ENCODE results near the gene NTSR1.

Gene NTSR1

DNA sequence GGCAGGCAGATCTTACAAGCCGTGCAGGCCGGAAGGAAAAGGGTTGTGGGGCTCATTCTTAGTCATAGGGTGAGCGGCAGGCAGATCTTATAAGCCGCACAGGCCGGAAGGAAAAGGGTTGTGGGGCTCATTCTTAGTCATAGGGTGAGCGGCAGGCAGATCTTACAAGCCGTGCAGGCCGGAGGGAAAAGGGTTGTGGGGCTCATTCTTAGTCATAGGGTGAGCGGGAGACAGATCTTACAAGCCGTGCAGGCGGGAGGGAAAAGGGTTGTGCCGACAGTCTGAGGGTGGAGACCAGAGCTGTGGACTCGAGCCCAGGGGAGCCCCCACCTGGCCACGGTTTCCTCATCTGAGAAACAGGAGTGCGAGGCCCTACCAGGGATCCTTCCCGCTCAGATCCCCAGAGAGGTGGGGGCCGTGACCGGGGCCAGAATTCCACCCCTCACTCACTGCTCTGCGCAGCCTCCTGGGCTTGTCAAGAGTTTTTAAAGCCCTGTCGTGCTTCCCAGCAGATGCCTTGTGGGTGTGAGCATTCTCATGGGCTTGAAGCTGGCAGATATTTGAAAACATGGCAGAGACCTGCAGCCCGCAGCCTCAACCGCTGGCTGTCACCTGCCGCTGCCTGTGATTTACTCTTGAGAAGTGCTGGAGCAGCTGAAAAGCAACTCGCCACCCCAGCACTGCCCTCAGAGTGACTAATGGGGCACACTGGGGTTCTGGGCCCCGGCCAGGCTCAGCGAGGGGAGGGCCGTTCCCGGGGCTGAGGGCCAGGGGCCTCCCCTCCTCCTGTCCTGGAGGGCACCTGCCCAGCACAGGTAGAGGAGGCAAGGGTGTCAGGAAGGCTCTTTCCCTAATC, 31.9 kb downstream of the NTSR1 start:
- DNase-seq (ENCODE audit: low read depth), result peak; percentile 64

DNA sequence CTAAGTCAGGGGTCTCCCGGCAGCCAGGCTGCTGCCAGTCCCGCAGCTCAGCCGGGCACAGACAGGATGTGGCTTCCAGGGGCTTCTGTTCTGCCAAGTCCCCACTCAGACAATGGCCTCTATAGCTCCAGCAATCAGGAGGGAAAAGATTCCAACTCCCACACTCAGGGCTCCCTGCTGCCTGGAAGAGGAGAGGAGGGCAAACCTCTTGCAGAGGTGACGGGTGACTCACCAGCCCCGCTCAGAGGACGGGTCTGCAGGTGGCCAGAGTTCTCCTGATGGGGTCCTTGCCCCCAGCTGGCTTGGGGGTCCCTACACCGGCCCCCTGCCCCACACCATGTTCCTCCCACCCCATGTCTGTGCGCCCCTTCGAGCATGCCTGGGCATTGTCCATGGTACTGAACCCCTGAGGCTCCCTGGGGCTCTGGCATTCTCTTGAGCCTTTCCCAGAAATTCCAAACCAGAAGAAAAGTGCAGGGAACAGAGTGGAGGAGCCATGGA, 32.6 kb downstream of the NTSR1 start:
- DNase-seq (ENCODE audit: low read depth), result no peak

DNA sequence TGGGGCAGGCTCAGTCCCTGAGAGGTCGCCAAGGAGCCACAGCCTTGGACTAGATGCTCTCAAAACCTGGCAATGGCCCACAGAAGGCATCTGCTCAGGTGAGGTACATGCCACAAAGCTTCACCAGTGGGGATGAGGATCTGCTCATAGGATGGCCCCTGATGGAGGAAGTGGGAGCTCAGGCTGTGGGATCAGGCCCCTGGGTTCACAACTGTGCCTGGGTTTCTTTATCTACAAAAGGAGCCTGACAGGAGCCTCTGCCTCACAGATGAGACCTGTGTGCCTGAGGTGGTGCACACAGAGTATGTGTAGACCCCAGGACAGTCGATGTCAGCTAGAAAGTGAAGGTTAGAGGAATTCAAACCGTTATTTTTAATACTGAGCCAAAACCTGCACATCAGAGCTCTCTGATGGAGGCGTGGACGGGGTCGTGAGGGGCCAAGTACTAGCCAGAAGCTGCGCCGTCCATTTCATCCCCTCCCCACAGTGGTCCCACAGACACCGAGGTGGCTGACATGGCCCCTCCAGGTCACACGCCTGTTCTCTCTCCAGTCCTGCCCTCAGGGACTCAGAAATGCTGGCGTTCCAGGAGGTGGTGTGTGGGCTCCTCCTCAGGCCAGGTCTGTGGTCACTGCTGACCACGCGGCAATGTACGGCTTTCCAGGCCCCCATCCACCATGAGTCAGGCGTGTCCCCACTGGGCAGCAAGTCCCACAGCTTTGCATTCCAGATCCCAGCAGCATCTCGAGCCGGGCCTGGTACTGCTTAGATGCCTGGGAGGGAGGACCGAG, 33.3 kb downstream of the NTSR1 start:
- no peak for DNase-seq (ENCODE audit: low read depth)

DNA sequence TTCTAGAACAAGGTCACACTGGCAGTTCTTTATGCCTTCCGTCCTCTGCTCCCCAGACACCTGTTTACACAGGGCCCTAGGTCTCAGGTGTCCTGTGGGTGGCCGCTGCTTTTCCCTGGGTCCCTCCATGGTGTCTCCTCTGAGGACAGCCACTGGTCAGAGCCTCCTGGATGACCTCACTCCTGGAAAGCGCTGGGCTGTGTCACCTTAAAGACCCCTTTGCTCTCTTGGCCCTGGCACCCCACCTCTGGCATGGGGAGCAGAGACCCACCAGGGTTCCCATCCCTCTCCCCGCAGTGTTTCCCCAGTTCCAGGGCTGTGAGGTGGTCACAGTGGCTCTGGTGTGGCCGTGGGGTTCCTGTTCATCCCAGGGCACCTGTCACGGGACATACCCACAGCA, 33.9 kb downstream of the NTSR1 start:
- DNase-seq (ENCODE audit: low read depth), result no peak

DNA sequence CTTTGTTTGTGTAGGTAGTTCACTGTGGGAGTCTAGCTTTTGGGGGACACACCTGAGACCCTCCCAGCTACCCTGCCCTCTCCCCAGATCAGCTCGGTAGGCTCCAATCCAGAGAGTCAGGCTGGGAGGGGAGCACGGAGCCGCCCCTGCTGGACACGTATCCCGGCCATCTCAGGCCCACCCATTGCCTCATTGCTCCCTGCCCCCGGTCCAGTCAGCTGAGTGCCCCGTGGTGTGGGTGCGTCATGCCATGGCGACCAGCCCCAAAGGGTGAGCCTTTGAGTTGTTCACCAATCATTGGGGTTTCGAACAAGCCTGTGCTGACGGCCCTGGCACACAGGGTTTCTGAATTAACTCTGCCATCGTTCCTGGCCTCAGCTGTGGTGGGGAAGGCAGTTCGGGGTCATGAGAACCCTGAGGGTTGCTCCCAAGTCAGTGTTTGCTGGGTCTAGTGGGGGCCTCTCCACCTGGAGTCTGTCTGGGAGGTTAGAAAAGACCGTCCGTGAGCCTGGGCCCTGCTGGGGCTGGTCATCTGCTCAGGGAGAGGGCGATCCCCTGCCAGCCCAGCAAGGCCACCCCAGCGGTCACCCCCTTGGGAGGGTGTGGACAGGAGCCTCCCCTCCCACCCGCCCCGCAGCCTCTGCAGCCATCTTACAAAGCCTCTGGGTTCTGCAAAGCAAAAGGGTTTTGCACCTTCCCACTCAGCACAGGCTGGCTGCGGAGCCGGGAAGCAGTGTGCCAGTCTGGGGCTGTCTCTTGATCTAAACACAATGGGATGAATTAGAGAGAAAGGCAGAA, 34.5 kb downstream of the NTSR1 start:
- DNase-seq (ENCODE audit: low read depth), result no peak

DNA sequence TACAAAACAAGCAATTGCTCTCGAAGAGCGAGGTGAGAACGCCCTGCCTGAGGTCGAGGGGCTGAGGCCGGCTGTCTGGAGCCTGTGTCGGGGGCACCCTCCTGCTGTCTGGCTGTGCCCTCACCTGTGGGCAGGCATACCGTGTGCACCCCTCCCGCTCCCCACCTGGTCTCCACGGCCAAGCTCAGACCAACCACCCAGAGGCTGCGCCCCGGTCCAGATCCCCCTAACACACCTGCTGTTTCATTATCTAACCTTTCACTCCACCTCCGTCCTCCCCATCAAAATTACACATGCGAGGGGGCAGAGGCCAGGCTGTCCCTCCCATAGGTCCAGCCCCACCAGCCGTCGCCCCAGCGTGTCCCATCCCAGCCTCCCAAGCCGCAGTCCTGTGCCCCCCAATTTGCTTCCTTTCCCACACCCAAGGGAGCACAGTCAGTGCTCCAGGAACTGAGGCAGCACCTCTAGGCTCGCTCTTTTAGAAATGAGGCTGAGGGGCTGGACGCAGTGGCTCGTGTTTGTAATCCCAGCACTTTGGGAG, 35.2 kb downstream of the NTSR1 start:
- DNase-seq (ENCODE audit: low read depth), result no peak

DNA sequence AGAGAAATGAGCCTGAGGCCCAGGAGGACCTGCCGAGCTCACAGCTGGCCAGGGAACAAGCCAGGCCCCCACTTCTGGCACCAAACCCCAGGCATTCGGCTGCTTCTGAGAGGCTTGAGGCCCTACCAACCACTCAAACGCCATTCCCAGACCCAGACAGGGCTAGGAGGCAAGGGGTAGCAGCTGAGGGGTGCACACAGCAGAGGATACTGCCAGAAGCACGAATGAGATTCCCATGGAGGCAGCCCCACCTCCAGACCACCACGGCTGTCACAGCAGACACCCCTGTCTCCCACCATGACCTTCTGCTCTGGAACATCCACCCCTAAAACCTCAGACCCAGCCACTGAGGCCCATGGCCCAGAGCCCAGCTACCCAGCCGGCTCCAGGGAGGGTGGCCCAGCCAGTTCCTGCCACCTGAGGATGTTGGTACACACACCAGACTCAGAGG, 36.1 kb downstream of the NTSR1 start:
- DNase-seq (ENCODE audit: low read depth), result no peak

DNA sequence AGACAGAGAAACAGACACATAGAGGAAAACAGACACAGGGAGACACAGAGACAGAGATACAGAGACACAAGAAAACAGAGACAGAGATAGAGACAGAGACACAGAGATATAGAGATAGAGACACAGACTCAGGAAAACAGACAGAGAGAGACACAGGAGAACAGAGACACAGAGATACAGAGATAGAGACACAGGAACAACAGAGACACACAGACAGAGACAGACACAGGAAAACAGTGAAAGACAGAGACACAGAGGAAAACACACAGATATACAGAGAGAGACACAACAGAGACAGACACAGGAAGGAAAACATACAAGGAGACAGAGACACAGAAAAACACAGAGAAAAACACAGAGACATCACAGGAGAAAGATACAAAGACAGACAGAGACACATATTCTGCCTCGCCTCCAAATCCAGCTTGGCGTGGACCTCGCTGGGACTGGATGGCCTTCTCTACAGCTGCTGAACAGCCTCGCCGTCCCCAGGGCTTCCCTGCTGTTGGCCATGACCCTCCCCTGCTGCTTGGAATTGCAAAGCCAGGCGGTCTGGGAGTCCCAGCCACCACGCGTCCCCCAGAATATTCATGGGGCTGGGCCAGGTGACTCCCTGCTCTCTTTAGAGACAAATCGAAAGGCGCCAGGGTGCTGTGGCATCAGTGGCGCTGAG, 36.8 kb downstream of the NTSR1 start:
- DNase-seq (ENCODE audit: low read depth), result no peak

DNA sequence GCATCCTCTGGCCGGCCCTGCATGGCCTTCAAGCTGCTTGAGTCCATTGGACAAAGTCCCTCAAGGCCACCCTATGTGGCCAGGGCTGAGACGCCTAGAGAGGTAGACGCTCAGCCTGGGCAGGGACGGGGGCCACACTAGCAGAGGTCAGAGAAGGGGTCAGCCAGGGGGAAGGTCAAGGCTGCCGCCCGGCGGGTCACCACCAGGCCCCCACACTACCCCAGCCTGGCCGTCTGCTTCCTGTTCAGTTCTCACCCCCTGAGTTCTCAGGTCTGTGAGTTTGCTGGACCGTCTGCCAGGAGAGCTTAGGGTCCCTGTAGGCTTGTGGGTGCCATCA, 37.3 kb downstream of the NTSR1 start:
- no peak for DNase-seq (ENCODE audit: low read depth)

DNA sequence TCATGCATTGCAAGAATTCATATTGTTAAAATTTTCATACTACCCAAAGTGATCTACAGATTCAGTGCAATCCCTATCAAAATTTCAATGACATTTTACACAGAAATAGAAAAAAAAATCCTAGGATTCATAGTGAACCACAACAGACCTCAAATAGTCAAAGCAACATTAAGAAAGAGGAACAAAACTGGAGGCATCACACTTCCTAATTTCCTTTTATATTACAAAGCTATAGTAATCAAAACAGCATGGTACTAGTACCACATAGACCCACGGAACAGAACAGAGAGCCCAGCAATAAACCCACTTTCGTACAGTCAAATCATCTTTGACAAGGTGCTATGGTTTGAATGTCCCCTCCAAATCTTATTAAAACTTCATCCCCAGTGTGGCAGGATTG, 39.7 kb downstream of the NTSR1 start:
- DNase-seq (ENCODE audit: low read depth), result no peak

DNA sequence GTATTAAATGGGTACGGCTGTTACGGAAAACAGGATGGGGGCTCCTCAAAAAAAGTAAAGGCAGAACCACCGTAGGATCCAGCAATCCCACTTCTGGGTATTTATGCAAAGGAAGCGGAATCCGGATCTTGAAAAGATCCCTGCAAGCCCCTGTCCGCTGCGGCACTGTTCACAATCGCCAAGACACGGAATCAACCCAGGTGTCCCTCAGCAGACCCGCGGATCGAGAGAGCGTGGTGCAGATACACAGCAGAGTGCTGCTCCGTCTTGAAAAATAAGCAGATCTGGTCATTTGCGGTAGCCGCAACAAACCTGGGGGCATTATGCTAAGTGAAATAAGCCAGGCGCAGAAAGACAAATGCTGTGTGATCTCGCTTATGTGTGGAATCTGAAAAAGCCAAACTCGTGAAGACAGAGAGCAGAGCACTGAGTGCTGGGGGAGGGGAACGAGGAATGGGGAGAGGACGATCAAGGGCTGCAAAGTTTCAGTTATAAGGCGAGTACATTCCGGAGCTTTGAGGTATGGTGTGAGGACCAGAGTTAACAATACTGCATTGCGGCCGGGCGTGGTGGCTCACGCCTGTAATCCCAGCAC, 41.3 kb downstream of the NTSR1 start:
- DNase-seq (ENCODE audit: low read depth), result no peak

DNA sequence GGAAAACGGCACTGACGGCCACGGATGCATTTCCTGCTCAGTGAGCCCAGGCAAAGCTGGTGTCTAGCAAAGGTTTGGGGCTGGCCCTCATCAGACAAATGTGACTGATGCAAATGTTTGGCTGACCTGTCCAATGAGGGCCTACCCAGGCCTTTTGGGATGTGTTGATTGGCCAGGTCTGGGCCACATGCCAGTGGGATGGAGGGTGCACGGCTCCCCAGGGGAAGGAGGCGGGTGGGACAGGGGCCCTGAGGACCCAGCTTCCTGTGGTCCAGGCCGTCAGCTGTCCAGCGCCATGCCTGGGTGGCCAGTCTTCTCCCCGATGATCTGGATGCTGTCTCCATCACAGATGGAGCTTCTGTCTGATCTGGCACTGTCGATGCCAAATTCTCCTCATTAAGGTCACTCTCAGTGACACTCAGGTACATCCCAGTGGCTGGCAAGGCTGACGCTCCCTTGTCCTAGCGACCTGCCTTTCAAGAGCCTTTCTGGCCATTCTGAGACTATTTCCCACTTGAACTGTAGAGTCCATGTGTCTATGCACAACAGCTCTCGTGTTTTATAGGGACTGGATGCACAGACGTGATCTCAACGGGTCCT, 43.0 kb downstream of the NTSR1 start:
- no peak for DNase-seq (ENCODE audit: low read depth)

DNA sequence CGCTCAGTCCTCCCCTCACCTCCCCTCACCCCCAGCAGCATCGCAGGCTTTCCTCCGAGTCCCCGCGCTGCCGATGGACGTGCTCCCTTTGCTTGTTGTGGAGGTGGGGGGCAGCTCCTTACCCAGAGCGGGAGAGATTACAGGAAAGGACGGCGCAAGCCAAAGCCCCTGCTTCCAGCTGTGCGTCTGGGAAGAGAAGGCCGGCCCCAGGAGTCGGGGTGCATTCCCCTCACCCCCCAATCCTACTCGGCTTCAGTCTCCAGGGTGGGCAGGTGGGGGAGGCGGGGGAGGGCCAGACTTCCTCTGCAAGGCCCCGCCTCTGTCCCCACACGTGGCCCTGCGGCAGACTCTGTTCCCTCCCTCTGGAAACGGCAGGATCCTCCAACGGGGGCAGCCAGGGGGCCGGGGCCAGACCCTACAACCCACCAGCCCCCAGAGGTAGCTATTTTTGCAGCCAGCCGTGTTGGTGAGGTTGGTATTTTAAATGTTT, 43.6 kb downstream of the NTSR1 start:
- DNase-seq (ENCODE audit: low read depth), result no peak

DNA sequence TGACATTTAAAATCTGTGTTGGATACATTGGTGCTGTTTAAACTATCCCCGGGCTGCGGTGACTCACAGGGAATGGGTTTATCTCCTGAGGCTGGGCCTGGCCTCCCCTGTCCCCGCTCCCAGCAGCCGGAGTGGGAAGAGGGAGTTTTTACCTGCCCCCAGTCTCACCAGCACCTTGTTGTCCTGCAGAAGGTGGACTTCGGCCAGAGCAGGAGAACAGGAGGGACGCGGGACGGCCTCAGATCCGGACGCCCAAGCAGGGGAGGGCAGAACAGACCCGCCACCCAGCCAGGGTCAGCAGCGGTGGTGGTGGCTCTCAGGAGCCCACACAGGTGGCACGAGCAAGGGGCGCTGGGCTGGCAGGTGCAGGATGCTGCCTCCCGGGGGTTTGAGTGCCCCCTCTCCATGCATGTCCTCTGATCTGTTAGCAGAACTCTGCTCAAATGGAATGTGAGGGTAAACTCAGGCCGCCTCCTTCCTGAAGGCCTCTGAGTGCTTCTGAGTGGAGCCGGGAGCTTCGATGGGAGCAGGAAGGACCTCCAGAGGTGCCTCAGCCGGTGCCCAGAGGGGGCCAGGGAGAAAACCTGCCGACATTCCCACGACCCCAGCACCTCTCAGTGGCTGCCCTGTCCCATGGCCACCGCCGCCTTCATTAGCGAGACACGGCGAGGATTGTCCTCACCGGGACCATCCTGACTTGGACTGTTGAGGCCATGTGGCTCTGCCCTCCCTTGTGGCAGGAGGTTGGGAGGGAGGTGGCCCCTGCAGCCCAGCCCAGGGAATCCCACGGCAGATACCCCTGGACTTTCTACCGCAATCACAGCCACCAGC, 44.2 kb downstream of the NTSR1 start:
- no peak for DNase-seq (ENCODE audit: low read depth)

DNA sequence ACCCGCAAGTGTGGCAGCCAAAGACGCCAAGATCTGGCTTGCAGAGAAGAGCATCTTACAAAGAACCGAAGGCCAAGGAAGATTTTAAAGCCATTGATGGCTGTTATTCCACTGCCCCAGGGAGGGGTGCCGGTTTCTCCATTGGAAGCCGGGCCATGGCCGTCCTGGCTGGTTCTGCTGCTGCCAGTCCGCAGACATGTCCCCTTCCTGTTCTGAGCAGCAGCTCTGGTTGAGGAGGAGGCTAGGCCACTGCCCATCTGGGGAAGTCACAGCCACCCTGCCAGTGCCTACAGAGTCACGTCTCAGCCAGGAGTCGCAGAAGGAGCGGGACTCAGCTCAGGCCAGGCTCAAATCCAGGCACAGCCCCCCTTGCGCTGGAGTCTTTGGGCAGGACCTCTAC, 45.0 kb downstream of the NTSR1 start:
- DNase-seq (ENCODE audit: low read depth), result no peak

DNA sequence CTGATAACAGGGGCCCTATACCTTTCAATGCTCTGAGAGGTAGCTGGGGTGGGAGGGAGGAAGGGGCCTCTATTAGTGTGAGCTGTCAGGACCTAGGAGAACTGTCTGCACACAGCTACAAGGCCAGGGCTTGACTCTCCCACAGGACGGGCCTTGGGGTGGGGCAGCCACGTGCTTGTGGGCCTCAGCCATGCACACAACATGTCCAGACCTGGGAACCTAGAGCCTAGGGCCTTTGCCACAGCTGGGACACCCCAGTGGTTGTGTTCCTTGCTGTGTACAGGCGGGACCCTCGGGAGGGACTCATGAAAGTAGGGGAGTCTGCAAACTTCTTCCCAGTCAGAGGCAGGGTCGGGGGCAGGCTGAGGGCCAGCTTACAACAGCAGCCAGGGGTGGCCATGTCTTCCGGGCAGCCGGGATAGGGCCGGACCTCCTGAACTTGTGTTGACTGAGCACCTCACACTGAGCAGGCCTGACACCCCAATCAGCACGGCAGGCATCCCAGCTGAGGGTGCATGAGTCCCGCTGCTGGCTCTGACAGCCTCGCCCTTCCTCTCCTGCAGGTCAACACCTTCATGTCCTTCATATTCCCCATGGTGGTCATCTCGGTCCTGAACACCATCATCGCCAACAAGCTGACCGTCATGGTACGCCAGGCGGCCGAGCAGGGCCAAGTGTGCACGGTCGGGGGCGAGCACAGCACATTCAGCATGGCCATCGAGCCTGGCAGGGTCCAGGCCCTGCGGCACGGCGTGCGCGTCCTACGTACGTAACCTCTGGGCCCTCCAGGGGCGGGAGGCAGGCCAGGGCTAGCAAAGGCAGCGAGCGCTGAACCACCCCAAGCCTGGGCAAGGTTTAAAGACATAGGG, 45.7 kb downstream of the NTSR1 start:
- DNase-seq (ENCODE audit: low read depth), result no peak

DNA sequence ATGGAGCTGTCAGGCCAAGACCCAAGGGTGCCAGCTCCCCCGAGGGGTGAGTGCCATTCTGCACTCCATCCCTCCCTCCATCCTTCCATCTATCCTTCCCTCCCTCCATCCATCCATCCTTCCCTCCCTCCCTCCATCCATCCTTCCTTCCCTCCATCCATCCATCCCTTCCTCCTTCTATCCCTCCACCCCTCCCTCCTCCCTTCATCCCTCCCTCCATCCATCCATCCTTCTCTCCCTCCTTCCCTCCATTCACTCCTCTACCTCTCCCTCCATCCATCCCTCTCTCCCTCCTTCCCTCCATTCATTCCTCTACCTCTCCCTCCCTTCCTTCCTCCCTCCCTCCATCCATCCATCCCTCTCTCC, 46.3 kb downstream of the NTSR1 start:
- DNase-seq (ENCODE audit: low read depth), result no peak

DNA sequence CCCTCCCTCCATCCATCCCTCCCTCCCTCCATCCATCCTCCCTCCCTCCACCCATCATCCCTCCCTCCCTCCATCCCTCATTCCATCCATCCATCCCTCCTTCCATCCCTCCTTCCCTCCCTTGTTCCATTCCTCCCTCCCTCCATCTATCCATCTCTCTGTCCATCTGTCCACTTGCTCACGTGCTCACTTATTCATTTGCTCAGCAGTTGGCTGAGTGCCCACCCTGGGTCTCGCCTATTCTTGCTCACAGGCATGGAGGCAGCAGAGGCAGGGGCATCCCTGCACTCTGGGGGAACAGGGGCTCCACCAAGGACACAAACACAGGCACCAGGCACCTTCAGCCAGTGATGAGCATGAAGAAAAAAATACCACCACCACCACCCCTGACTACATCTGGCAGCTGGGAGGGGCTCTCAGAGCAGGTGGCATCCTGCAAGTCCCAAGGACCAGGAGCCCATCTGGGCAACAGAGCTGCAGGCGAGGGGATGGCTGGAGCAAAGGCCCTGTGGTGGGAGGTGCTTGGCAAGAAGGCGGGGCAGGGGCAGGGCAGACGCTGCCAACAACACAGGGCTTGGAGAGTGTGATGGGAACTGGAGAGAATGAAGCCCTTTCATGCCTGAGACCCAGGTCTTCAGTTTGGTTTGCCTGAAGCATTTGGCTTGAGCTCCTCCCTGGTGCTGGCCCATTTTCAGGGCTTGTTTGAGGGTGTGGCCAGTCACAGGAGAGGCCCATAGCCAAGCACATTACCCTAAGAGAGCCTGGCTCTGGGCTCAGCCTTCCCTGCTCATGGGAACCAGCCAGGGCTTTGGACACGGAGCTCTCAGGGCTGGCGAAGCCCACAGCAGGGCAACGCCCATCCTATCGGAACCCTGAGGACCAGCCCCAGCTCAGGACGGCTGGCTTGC, 47.4 kb downstream of the NTSR1 start:
- no peak for DNase-seq (ENCODE audit: low read depth)

Data from activated gamma-delta T cell treated with anti-CD3 and anti-CD28 coated beads, Interleukin-2, amount 50 U/mL, for 16 hours (primary cell).